DMS153 treated with DMSO at 0.1 percent for 48 hours (cell line): ENCODE results near the gene COPZ2.
"Not testable (repeated sequence)": the region's sequence is repeated elsewhere in the genome, so short reads cannot be mapped to it uniquely, and the experiment has no call there.

Source experiments
- DNase-seq: peaks from one replicate; lab custom pipeline; 2025; ENCODE audit not compliant: unreplicated experiment; lab: John Stamatoyannopoulos, UW

The COPZ2 gene

GRCh38 chr17:47988445-47988844 lies 49.2 kb downstream of the COPZ2 start:
- DNase-seq: not testable (repeated sequence)

GRCh38 chr17:47987240-47987835 lies 50.3 kb downstream of the COPZ2 start:
- DNase-seq: no peak

- no peak for DNase-seq
These were observed 51.1 kb downstream of the COPZ2 start for GRCh38 chr17:47986520-47986919.

GRCh38 chr17:47983492-47984223 lies 53.9 kb downstream of the COPZ2 start:
- DNase-seq: no peak

- DNase-seq: no peak
These were observed 54.8 kb downstream of the COPZ2 start for GRCh38 chr17:47982645-47983390.

GRCh38 chr17:47982091-47982617 lies 55.4 kb downstream of the COPZ2 start:
- DNase-seq: no peak

- no peak for DNase-seq
These were observed 56.1 kb downstream of the COPZ2 start for GRCh38 chr17:47981462-47981861.

- DNase-seq: no peak
These were observed 57.1 kb downstream of the COPZ2 start for GRCh38 chr17:47980541-47980940.

GRCh38 chr17:47978324-47978723 lies 59.3 kb downstream of the COPZ2 start:
- DNase-seq: peak; percentile 4
